DMS79 (cell line): ENCODE data around the gene ADAP2.
"Not testable (repeated sequence)": the region's sequence is repeated elsewhere in the genome, so short reads cannot be mapped to it uniquely, and the experiment has no call there.

Source experiments
- DNase-seq: peaks from one replicate; lab custom pipeline; 2025; lab: John Stamatoyannopoulos, UW

Gene ADAP2

DNA sequence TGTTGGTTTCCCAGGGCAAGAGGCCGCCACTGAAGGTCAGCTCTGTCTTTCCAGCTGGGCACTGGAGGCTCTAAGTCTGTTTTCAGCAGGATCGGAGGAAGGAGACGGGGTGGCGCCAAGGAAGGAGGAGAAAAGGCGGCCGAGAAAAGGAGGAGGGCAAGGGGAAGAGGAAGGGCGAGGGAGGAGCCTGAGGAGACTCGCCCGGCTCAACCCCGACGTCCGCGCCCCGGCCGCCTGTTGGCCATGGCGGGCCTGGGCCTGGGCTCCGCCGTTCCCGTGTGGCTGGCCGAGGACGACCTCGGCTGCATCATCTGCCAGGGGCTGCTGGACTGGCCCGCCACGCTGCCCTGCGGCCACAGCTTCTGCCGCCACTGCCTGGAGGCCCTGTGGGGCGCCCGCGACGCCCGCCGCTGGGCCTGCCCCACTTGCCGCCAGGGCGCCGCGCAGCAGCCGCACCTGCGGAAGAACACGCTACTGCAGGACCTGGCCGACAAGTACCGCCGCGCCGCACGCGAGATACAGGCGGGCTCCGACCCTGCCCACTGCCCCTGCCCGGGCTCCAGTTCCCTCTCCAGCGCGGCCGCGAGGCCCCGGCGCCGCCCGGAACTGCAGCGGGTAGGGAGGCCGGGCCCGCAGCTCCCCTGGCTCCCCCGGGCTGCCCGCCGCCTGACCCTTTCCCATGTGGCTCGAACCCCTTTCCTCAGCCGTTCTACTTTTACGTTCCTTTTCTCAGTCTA, 49.3 kb downstream of the ADAP2 start, which contains the start of gene RNF135:
RNF135 (plus strand) TSS at position 209 of the 737 bp plus-strand sequence; CDS start at position 244, 35 bp downstream.
- peak; percentile 73 for DNase-seq

DNA sequence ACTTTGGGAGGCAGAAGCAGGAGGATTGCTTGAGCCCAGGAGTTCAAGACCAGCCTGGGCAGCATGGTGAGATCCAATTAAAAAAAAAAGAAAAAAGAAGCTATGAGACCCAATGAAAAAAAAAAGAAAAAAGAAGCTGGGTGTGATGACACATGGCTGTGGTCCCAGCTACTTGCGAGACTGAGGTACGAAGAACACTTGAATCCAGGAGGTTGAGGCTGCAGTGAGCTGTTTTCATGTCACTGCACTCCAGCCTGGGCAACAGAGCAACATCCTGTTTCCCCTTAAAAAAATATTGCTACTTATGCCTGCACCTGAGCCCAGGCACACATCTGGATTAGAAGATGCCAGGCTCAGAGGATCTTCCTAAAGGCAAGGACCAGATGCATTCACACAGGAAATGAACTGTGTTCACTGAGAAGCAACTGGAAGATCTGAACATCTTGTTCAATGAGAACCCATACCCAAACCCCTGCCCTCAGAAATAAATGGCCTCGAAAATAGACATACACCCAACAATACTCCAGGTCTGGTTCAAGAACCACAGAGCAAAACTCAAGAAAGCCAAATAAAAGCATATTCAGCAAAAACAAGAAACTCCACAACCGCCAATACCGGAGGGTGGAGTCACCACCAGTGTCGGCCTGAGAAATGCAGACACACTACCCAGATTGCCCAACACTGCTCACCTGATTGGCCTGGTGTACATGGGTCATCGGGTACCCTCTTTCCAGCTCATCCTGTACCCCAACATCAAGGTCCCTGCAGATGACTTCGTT, 53.5 kb downstream of the ADAP2 start:
- no peak for DNase-seq

DNA sequence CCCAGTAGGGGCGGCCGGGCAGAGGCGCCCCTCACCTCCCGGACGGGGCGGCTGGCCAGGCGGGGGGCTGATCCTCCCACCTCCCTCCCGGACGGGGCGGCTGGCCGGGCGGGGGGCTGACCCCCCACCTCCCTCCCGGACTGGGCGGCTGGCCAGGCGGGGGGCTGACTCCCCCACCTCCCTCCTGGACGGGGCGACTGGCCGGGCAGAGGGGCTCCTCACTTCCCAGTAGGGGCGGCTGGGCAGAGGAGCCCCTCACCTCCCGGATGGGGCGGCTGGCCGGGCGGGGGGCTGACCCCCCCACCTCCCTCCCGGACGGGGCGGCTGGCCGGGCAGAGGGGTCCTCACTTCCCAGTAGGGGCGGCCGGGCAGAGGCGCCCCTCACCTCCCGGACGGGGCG, 58.2 kb downstream of the ADAP2 start:
- not testable (repeated sequence) for DNase-seq

DNA sequence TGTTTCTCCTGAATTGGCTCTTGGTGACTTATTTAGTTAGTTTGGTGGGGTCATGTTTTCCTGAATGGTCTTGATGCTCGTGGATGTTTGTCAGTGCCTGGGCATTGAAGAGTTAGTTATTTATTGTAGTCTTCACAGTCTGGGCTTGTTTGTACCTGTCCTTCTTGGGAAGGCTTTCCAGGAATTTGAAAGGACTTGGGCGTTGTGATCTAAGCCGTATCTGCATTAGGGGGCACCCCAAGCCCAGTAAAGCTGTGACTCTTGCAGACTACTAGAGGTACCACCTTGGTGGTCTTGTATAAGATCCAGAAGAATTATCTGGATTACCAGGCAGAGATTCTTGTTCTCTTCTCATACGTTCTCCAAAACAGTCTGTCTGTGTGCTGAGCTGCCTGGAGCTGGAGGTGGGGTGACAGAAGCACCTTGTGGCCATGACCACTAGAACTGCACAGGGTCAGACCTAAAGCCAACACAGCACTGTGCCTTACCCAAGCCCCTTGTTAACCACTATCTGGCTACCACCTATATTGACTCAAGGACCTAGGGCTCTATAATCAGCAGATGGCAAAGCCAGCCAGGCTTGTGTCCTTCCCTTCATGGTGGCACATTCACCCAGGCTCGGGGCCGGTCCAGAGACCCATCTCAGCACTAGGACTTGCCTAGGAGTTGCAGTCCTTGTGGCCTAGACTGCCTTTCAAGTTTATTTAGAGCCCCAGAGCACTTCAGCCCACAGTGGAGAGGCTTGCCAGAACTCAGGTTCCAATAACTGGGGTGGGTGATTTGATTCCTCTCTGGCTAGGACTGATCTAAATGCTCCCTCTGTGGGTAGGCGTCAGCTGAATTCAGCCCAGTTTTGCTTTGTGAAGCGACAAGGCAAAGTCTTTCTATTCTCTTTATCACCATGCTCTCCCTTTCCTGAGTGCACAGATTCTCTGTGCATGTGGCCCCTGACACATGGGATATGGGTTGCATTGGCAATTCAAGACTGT, 60.1 kb downstream of the ADAP2 start:
- DNase-seq: no peak

DNA sequence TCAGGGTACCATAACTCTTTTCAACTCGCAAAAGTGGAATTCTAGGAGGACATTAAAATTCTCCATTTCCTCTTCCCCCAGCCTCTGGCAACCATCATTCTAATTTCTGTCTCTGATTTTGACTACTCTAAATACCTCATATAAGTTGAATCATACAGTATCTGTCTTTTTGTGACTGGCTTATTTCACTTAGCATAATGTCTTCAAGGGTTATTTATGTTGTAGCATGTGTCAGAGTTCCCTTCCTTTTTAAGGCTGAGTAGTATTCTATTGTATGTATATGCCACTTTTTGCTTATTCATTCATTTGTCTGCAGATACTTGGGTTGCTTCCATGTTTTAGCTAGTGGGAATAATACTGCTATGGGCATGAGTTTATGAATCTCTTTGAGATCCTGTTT, 61.1 kb downstream of the ADAP2 start:
- DNase-seq: no peak

DNA sequence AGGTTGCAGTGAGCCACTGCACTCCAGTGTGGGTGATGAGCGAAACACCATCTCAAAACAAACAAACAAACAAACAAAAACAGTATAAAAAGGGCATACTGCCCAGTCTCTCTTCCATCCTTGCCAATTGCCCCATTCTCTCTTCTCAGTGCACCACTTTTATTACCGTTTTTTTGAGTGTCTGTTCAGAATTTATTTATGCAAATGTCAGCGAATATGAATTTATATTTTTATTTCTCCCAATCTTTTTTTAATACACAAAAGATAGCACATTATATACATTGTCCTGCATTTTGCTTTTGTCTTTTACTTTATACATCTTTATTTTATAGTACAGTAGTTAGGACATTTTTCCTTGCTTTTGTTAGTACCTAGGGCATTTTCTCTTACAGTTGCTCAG, 68.7 kb downstream of the ADAP2 start:
- no peak for DNase-seq

DNA sequence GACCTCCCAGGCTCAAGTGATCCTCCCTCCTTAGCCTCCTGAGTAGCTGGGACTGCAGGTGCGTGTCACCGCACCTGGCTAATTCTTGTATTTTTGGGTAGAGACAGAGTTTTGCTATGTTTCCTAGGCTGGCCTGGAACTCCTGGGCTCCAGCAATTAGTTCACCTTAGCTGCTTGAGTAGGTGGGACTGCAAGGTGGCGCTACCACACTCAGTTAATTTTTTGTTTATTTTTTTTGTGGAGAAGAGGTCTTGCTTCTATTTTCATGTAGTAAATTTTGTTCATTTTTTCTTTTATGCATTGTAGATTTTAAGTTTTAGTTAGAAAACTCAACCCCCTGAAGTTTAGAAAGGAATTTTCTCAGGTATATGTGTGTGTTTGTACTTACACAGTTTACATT, 70.8 kb downstream of the ADAP2 start:
- DNase-seq: no peak

DNA sequence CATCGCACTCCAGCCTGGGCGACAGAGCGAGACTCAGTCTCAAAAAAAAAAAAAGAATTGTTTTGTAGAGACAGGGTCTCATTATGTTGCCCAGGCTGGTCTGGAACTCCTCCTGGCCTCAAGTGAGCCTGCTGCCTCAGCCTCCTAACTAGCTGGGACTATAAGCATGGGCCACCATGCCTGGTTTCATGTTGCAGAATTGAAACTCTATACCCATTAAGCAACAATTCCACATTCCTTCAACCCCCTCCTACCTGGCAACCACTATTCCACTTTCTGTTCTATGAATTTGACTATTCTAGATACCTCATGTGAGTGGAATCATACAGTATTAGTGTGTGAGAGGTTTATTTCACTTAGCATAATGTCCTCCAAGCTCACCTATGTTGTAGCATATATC, 73.6 kb downstream of the ADAP2 start:
- DNase-seq: no peak

DNA sequence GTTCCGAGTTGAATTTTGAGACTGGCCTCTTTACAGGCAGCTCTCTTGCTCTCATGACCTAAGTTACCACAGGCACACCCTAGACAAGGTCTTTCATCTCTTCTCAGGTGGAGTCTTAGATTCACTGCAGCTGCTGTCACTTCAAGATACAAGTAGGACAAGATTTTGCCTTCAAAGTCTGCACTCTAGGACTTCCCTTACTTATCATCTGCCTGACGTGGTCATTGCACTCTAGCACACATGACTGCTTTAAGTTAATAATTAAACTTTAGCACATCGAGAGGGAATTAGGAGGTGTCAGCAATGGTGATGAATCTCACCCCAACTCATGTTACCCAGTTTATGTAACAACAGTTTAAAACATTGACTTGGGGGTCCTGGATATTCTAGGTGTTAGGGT, 74.7 kb downstream of the ADAP2 start:
- DNase-seq: no peak

DNA sequence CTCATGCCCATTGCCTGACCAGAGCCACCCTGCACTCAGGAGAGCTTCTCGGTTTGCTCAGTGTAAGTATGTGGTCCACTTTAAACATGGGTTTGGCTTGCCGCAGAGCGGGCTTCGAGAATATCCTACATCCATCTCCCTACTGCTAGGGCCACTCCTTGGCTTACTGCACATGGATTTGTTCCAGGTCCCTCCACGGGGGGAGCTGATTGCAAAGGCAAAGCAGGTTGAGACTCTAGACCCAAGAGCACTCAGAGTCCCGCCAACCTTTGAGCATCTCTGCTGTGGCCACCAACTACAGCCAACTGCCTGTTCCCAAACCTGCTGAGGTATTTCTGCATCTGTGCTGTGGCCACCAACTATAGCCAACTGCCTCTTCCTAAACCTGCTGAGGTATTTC, 75.5 kb downstream of the ADAP2 start:
- no peak for DNase-seq

DNA sequence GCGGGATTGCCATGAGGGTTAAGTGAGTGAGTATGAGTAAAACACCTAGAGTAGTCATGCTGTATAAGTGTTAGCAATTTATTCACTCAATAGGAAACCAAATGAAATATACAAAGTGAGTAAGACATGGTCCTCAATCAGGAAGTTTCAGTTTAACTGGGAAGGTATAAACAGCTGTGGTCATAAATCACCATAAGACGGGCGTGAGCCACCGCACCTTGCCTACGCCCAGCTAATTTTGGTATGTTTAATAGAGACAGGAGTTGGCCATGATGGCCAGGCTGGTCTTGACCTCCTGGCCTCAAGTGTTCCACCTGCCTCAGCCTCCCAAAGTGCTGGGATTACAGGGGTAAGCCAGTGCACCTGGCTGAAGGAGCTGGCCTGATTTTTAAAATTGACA, 76.1 kb downstream of the ADAP2 start:
- no peak for DNase-seq

DNA sequence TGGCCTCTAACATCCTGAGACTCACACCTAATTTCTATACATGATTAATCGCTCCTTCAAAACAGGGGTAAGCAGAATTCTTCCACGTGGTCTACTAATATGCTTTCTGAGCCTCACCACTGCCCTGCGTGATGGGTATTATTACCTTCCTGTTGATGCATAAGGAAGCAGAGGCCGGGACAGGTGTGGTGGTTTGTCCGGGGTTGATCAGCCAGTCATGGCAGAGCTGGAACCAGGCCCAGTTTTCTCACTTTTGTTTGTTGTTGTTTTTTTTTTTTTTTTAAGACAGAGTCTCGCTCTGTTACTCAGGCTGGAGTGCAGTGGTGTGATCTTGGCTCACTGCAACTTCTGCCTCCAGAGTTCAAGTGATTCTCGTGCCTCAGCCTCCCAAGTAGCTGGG, 80.3 kb downstream of the ADAP2 start:
- no peak for DNase-seq

DNA sequence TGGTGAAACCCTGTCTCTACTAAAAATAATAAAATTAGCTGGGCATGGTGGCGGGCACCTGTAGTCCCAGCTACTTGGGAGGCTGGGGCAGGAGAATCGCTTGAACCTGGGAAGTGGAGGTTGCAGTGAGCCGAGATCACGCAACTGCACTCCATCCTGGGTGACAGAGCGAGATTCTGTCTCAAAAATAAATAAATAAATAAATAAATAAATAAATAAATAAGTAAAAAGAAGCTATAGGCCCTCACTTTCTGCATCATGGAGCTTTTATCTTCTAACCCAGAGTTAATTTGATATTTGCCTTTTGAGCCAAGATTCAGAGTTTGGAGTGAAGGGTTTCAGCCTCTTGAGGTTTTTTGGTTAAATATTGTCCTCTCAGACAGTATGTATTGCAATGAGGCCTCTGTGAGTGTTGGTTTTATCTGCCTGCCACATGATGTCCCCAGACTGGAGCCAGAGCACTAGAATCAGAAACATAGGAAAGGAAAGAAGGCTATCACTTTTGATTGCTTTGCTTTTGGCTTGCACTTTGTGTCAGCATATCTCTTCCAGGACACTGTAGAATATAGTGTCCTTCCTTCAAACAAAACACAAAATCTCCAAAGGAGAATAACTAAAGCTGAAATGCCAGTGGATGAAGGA, 81.6 kb downstream of the ADAP2 start:
- no peak for DNase-seq

DNA sequence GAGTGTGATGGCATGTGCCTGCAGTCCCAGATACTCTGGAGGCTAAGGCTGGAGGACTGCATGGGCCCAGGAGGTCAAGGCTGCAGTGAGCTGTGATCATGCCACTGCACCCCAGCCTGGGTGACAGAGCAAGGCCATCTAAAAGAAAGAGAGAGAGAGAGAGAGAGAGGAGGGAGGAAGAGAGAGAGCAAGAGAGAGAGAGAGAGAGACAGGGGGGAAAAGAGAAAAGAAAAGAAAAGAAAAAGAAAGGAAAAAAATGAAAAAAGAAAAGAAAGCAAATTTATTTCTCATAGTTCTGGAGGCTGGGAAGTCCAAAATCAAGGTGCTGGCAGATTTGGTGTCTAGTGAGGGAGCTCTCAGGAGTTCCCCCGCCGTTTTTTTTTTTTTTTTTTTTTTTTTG, 82.4 kb downstream of the ADAP2 start:
- no peak for DNase-seq

DNA sequence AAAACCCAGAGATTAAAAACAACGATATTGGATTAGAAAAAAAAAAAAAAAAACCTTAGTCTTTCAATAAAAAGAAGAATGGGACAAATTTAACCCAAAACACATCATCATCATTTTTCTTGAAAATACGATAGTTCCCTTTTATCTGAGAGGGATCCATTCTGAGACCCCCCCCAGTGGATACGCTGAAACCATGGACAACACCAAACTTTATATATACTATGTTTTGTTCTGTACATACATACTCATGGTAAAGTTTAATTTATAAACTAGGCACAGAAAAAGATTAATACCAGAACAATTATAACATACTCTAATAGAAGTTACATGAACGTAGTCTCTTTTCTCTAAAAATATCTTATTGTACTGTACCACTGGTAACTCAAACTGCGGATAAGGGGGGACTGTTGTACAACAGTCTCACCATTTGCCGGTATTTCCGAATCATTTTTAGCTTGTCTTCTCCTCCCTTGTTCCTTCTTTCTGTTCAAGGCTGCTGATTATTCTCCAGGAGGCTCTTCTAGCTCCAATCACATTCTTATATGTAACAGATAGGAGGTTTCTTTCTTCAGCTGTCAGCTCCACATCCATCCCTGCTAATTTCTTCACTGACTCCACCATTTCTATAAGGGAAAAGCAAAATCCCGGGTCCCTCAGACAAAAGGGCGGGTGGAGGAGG, 86.1 kb downstream of the ADAP2 start:
- DNase-seq: peak; percentile 4

DNA sequence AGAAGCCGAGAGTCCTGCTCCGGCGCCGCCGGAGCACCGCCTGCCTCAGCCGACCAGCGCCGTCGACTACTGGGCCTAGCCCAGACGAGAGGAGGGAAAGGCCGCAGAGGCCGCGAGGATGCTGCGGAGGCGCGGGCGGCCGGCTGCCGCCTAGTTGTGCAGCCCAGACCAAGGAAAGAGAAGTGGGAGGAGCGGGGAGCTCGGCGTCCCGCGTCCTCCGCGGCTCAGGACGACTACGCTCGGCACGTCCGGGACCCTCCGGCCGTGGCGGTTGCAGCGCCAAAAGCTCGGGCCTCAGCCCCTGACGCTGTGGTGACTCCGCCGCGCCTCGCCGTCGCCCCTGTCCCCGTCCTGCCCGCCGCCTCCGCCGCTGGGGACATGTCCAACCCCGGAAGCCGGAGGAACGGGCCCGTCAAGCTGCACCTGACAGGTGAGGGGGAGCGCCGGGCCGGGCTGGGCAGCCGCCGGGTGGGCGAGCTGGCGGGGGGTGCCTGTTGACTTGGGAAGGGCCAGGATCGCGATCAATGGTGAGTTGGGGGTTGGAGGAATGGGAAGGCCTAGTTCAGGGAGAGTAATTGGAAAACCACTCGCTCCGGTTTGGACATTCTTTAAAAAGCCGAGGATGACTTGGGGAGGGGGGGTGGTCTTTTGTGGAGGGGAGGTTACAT, 86.8 kb downstream of the ADAP2 start:
- peak; percentile 60 for DNase-seq
